BJ (cell line): ENCODE measurements around the gene PNMA3. TPM values are rescaled to one million over a fixed set of nuclear protein-coding genes. Genes with fewer than 3 reads are reported as not detected.

Source experiments
- CTCF ChIA-PET: fragments of 350-600 bp; formaldehyde crosslinking; extraction: SDS; loops from one replicate; lab custom pipeline; 2021; ENCODE audit warnings: antibody characterized with exemption, inconsistent platforms; lab: Yijun Ruan, JAX
- POLR2A ChIA-PET: fragments of 300-600 bp; sonication (Branson Sonifier 250); formaldehyde crosslinking; extraction: SDS; loops from one replicate; lab custom pipeline; 2021; ENCODE audit warnings: antibody characterized with exemption; lab: Charles Lee
- DNase-seq: peaks from one replicate; pipeline ENCODE4 v3.0.0-alpha.2; 2011; ENCODE audit warnings: low read depth
- H3K27me3 ChIP-seq: 2 replicates; pipeline ENCODE4 v1.6.0; 2011; ENCODE audit warnings: low read length; ENCODE audit not compliant: control insufficient read depth, insufficient read depth
- H3K36me3 ChIP-seq: 2 replicates; pipeline ENCODE4 v1.5.1; 2011; ENCODE audit warnings: low read length; ENCODE audit not compliant: control insufficient read depth, insufficient read depth
- H3K4me3 ChIP-seq: 2 replicates; pipeline ENCODE4 v1.5.1; 2011; ENCODE audit warnings: low read depth, mild to moderate bottlenecking, control low read depth, low read length
- polyA plus RNA-seq: library from polyadenylated mRNA; depleted of rRNA; stranded (reverse); fragments of >200 nt; gene quantifications from 2 replicates; pipeline ENCODE4 v1.2.3, GENCODE V29; 2011
- TF ChIP-seq, protein P1 (sequence below): IDR thresholded peaks from 2 replicates; pipeline ENCODE4 v1.5.1; 2011; ENCODE audit warnings: low read depth, mild to moderate bottlenecking, control low read depth, inconsistent platforms, low read length, moderate library complexity; ENCODE audit not compliant: insufficient read depth

The PNMA3 gene
- polyA plus RNA-seq, 1 experiment, result 0.13 TPM

DNA sequence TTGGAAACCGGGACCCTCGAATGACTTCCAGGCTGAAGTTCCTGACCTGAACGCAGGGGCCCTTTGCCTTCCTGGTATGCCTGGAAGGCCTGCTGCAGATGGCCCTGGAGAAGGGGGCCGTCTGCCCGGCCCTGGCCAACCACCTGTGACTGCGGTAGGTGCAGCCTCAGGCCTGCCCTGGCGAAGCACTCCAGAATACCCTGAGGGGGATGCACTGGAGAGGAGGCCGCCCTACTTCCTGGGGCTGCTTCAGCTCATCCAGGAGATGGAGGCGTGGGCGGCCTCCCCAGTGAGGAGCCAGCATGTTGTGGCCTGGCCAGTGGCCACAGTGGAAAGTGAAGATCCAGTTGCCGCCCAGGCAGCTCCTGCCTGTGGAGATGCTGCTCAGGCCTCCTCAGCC is 26.4 kb upstream of the PNMA3 start:
- TF ChIP-seq, protein P1, sequence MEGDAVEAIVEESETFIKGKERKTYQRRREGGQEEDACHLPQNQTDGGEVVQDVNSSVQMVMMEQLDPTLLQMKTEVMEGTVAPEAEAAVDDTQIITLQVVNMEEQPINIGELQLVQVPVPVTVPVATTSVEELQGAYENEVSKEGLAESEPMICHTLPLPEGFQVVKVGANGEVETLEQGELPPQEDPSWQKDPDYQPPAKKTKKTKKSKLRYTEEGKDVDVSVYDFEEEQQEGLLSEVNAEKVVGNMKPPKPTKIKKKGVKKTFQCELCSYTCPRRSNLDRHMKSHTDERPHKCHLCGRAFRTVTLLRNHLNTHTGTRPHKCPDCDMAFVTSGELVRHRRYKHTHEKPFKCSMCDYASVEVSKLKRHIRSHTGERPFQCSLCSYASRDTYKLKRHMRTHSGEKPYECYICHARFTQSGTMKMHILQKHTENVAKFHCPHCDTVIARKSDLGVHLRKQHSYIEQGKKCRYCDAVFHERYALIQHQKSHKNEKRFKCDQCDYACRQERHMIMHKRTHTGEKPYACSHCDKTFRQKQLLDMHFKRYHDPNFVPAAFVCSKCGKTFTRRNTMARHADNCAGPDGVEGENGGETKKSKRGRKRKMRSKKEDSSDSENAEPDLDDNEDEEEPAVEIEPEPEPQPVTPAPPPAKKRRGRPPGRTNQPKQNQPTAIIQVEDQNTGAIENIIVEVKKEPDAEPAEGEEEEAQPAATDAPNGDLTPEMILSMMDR, result no peak
- no peak overlapping the region for H3K4me3 ChIP-seq
- H3K27me3 ChIP-seq, result no peaks in the 10 kb centered on the region
- DNase-seq, result no peak
- ChIA-PET CTCF (no interaction called here), POLR2A (no interaction called here)
- no peaks in the 10 kb centered on the region for H3K36me3 ChIP-seq

GRCh38 chrX:153030801-153031200 is 25.5 kb upstream of the PNMA3 start:
- CTCF ChIA-PET, result interaction anchor here (1.6 to 3.0 kb wide), 2 partner anchors 71 to 407 kb away, joined by 5 to 15 read pairs; no protein-coding TSS in a partner anchor
- Histone ChIP-seq H3K27me3 (no peaks in the 10 kb centered on the region), H3K36me3 (no peaks in the 10 kb centered on the region), H3K4me3 (no peak overlapping the region)
- TF ChIP-seq, protein P1, result no peak
- POLR2A ChIA-PET, result no interaction called here
- no peak for DNase-seq

GRCh38 chrX:153032397-153033118 is 23.7 kb upstream of the PNMA3 start:
- DNase-seq, result no peak
- ChIA-PET POLR2A (no interaction called here), CTCF (interaction anchor here (0.6 to 3.0 kb wide), 18 partner anchors 8 to 528 kb away, joined by 3 to 15 read pairs (median 4); no protein-coding TSS in a partner anchor)
- TF ChIP-seq, protein P1, result peak; percentile 76
- no peaks in the 10 kb centered on the region for H3K36me3 ChIP-seq
- peak overlapping the region; percentile 28 for H3K4me3 ChIP-seq
- no peaks in the 10 kb centered on the region for H3K27me3 ChIP-seq

DNA sequence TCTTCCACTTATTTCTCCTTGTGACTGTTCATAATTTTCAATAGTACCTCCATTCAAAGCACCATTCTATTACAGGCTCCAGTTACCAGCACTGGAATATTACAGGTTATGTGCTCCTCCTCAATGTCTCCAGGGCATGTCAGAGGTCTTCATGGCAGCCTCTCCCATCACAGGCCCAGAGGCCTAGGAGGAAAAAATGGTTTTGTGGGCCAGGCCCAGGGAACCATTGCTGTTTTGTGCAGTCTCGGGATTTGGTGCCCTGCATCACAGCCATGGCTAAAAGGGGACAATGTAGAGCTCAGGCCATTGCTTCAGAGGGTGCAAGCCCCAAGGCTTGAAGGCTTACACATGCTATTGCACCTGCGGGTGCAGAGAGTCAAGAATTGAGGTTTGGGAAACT is 7.2 kb upstream of the PNMA3 start:
- Histone ChIP-seq H3K36me3 (no peaks in the 10 kb centered on the region), H3K4me3 (no peak overlapping the region), H3K27me3 (peaks cover 2% of the 10 kb centered on the region; the same call in 1 of the 2 replicates)
- ChIA-PET POLR2A (no interaction called here), CTCF (no interaction called here)
- no peak for DNase-seq
- TF ChIP-seq, protein P1, result no peak

DNA sequence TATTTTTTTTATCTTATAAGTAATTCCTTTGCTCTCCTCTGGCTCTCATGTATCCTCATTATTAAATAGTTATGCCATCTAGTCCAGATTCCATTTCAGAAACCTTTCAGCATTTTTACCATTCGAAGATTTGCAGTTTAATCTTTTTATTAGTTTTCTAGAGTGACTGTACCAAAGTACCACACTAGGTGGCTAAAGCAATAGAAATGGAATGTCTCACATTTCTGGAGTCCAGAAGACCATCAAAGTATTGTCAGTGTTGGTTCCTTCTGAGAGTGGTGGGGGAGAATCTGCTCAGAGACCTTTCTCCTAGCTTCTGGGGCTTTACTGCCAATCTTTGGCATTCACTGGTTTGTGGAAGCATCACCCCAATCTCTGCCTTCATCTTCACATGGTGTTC is 3.7 kb upstream of the PNMA3 start:
- POLR2A ChIA-PET, result no interaction called here

More for the DNA sequence above, 3.7 kb upstream of the PNMA3 start:
- H3K4me3 ChIP-seq, result no peak overlapping the region
- H3K27me3 ChIP-seq, result peaks cover 8% of the 10 kb centered on the region; the same call in 1 of the 2 replicates
- TF ChIP-seq, protein P1, result peak; percentile 10; the same call in 1 of the 2 replicates
- no peak for DNase-seq
- CTCF ChIA-PET, result no interaction called here
- no peaks in the 10 kb centered on the region for H3K36me3 ChIP-seq
